Upper lobe of left lung (tissue), 4 donors: ENCODE data around the gene BCO1.

Source experiments
- CTCF ChIP-seq, 6 experiments: fragments of 450-650 bp in 4 of 6; fragments of 200-600 bp in 2 of 6; sonication (generic) in 2 of 6; IDR thresholded peaks; one replicate each; pipeline ENCODE4 v1.5.1; 2016 to 2019; ENCODE audit warnings: antibody characterized with exemption in 6 of 6
- EP300 ChIP-seq, 4 donors: sonication (generic); formaldehyde crosslinking; IDR thresholded peaks; one replicate each; pipeline ENCODE4 v1.5.1; 2017; ENCODE audit warnings: antibody characterized with exemption in 4 of 4, control low read depth in 2 of 4

GRCh38 chr16:81241706-81242105 is 3.2 kb downstream of the BCO1 start:
- TF ChIP-seq CTCF (IDR thresholded peaks at IDR 0.05) (no peak), EP300 (IDR thresholded peaks at IDR 0.05) (no peak)
